Stimulated activated CD4-positive, alpha-beta T cell treated with anti-CD3 and anti-CD28 coated beads, Interleukin-1b, Interleukin-23, amount 100 ng/mL, for 24 hours (primary cell): ENCODE measurements around the gene TMOD1.
A peak's percentile ranks its signal among the peaks of the same experiment; 100 is the strongest.
"Not testable (repeated sequence)": the region's sequence is repeated elsewhere in the genome, so short reads cannot be mapped to it uniquely, and the experiment has no call there.

ENCODE experiments used
- DNase-seq, 4 experiments: peaks; one replicate each; pipeline ENCODE4 v3.0.0-alpha.2; 2020; ENCODE audit warnings: low read depth in 4 of 4, low spot score in 1 of 4

The TMOD1 gene

DNA sequence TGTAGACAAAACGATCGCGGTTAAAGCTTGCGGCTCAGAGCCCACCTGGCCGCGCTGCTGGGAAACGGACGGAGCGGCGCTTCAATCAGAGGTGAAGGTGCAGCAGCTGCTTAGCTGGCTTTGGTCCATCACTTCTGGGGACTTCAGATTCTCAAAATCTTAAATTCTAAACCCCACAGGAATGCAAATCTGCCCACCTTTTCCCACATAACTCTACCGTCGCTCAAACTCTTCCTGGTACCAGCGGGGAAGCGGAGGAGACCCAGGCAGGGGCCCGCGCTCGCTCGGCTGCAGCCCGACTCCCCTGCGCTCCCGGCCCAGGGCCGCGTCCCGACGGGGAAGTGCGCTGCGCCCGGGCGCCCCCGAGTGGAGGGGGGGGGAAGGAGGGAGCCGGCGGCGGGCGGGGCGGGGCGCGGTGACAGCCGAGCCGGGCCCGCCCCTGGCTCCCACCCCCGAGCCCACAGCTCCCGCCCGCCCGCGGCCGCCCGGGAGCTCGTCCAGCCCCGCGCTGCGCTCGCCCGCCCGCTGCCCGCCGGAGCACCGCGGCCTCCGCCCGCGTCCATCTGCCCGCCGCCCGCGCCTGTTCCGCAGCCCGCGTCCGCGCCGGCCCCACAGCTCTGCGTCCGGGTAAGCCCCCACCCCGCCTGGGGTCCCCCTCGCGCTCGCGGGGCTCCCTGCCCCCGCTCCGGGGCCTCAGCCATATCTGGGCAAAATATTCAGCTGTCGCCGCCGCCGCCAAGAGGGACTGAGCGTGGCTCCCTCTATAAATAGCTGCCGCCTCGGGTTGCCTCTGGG, at the start of gene TMOD1:
TSS of gene TMOD1 (plus strand) at position 490 of the 795 bp plus-strand sequence. CDS start 22,523 bp downstream, outside the sequence.
- peak in 3 of 4 experiments; percentile 19 to 40 (median 21) for DNase-seq

DNA sequence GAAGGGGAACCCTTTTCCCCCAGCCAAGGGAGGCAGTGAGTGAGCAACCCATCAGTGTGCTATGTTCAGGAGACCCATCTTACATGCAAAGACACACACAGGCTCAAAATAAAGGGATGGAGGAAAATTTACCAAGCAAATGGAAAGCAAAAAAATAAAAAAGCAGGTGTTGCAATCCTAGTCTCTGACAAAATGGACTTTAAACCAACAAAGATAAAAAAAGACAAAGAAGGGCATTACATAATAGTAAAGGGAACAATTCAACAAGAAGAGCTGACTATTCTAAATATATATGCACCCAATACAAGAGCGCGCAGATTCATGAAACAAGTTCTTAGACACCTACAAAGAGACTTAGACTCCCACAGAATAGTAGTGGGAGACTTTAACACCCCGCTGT, 47.9 kb upstream of the TMOD1 start:
- DNase-seq = not testable (repeated sequence)

DNA sequence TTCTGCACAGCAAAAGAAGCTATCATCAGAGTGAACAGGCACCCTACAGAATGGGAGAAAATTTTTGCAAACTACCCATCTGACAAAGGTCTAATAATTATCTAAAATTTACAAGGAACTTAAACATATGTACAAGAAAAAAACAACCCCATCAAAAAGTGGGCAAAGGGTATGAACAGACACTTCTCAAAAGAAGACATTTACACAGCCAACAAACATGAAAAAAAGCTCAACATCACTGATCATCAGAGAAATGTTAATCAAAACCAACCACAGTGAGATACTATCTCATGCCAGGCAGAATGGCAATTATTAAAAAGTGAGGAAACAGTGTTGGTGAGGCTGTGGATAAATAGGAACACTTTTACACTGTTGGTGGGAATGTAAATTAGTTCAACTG, 44.6 kb upstream of the TMOD1 start:
- not testable (repeated sequence) for DNase-seq

- no peak for DNase-seq
Measured at GRCh38 chr9:97459326-97459725, 42.1 kb upstream of the TMOD1 start.

DNA sequence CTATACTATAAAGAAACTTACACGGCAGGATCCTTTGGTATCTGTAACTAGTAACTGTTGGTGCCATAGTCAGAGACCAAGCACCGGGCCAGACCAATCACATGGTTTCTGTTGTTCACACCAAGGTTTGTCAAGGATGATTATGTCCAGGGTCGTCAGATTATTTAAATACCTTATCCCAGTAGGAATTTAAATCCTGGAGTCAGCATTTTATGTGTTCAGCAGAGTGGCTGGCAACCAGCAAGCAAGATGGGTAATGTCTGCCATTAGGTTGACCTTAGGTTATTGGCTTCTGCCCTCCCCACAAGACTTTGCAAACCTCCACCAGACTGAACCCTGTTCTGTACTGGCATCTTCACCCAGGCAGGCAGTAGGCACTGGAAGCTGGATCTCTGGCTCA, 39.3 kb upstream of the TMOD1 start:
- no peak for DNase-seq

- DNase-seq = no peak
Measured at GRCh38 chr9:97462914-97463313, 38.6 kb upstream of the TMOD1 start.

DNA sequence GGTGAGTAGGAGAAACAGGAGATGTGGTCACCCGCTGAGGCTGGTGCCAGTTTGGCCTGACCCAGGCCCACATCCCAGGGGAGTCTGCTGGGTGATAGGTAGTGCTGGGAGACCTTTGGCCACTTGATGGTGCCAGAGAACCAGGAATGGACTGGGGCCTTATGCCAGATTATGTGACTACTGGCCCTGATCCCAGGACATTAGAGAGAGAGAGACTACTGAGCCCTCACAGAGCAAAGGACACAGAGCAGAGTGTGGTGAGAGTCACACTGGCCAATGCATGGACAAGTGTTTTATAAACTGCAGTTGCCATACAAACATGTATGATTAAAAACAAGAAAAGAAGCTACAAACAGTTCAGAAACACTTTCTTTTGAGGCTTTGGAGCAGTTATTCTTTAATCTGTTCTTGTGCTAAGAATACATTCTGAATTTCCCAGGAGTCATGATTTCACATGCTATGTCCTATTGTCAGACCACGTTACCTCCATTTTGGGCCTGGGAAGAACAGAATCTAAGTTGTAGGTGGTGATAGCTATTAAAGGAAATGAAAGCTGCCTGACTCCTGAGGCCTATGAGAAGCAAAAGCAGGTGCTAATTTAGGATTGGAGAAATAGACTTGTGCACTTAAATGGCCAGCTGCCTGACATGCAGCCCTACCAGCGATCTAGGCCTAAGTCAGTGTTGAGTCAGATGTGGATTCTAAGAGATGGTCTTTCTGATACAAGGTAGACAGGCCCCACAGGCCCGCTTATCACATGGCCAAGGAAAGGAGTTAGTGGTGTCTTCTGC, 32.6 kb upstream of the TMOD1 start:
- peak in 2 of 4 experiments; percentile 1 to 21 for DNase-seq

- DNase-seq = no peak
Measured at GRCh38 chr9:97470076-97470475, 31.4 kb upstream of the TMOD1 start.

GRCh38 chr9:97473717-97474116, 27.7 kb upstream of the TMOD1 start:
- DNase-seq = no peak

DNA sequence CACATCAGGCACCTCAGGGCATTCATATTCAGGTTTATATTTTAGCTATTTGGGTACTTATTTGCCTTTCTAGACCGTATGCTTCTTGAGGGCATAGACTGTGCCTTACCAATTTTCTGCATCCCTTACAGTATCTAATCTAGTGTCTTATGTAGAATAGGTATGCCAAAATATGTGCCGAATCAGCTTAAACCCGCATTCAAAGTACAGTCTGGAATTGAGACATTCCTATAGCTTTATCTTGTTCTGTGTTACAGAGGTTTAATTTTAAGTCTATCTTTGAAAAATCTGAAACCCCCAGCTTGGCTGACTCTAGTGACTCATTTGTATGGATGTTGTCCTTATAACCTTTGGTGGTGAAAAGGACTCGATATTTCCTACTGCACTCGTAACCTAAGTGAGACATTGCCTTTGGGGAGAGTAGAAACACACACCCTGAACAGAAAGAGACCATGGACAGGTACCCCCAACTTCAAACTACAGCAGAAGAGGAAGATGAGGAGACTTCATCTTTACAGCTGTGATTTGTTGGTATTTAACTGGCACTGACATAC, 27.0 kb upstream of the TMOD1 start:
- no peak for DNase-seq

GRCh38 chr9:97475059-97475458, 26.4 kb upstream of the TMOD1 start:
- no peak for DNase-seq

DNA sequence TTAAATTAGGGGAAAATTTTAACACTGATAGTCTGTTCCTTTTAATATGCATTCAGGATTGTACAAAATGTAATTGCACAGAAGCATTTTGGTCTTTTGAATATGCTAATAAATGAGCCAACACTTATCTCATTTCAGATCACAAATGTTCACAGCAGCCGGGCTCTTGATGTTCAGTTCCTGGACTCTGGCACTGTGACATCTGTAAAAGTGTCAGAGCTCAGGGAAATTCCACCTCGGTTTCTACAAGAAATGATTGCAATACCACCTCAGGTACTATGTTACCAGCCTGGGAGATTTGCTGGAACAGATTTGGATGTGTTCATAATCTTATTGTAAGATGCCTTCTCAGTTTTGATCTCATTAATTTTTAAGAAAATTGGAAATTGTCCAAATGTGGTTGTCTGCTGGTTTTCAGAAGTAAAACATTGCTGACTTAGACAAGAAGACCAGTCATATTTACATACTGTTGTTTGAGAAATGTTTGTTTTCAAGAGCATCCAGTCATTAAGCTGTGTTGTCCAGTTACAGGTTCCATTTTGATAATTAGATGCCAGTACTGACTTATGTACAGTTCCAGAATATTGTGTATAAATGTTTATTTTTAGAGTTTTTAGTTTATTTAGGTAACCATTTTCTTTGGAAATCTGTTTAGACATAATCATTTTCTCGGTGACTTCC, 23.0 kb upstream of the TMOD1 start:
- DNase-seq = no peak

DNA sequence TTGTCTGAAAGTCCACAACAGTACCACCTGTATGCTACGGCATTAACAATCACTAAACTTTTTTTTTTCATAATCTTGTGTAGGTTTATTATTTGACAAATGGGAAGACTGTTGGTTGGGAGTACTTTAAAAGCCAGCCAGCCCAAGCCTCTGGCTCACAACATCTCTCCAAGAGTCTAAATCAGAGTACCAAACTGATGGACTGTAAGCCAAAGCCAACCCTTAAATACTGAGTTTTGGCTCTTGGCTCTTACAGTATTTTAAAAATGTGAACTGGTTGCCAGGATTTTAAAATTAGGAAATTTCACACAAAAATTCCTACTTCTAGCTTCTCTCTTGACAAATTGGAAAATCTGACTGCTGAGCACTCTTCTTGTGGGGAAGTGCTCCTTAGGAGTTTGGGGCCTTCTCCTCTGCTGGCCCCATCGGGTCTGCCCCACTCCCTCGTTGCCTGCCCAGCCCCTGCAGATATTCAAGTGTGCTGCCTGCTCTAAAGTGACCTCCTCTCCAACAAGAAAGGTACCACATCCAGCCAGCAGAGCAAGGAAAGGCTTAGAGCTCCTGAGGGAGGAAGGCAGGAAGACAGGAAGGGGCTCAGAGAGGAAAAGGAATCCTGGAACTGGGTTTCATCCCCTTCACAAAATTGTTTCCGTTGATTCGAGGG, 21.8 kb upstream of the TMOD1 start:
- DNase-seq = no peak

DNA sequence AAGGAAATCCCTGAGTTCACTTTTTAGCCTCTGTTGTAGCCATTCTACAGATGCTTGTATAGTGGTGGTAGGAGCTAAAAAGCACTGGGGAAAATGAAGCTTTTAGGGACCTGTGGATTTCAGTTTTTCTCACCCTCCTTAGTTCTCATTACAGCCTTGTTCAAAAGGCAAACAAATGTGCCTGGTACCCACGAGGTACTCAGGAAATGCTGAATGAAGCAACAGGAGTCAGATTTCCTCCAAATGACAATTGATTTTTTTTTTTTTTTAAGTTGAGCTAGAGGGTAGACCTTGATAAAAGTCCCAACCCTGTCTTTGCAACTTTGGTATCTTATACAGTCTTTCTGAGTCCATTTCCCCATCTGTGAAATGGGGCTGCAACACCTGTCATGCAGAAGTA, 21.3 kb upstream of the TMOD1 start:
- no peak for DNase-seq

DNA sequence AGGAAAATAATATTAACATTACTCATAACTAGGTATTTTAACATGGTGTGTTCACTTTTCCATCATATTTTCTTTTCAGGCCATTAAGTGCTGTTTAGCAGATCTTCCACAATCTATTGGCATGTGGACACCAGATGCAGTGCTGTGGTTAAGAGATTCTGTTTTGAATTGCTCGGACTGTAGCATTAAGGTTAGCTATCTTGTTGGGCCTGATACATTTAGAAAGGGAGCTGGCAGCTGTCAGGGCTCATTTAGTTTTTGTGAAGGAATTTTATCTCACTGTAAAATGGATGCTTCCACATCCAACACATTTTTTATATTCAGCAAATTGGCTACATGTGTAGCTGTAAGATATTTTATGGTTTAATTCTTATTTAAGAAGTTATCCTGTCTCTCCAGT, 20.7 kb upstream of the TMOD1 start:
- no peak for DNase-seq

GRCh38 chr9:97484134-97484533, 17.3 kb upstream of the TMOD1 start:
- DNase-seq = no peak

DNA sequence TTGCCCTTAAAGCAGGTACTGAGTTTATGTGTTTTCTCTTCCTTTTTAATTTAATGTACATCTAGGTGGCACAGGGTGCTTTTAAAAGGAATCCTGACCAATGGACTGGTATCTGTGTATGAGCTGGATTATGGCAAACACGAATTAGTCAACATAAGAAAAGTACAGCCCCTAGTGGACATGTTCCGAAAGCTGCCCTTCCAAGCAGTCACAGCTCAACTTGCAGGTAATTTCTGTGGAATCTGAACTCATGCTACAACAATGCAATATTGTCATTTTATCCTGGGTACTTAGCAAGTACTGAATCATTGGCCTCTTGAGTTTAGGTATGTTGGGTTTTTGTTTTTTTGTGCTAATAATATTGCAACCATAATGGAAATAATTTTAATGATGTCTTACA, 14.4 kb upstream of the TMOD1 start:
- DNase-seq = no peak

GRCh38 chr9:97487861-97488260, 13.6 kb upstream of the TMOD1 start:
- no peak for DNase-seq

DNA sequence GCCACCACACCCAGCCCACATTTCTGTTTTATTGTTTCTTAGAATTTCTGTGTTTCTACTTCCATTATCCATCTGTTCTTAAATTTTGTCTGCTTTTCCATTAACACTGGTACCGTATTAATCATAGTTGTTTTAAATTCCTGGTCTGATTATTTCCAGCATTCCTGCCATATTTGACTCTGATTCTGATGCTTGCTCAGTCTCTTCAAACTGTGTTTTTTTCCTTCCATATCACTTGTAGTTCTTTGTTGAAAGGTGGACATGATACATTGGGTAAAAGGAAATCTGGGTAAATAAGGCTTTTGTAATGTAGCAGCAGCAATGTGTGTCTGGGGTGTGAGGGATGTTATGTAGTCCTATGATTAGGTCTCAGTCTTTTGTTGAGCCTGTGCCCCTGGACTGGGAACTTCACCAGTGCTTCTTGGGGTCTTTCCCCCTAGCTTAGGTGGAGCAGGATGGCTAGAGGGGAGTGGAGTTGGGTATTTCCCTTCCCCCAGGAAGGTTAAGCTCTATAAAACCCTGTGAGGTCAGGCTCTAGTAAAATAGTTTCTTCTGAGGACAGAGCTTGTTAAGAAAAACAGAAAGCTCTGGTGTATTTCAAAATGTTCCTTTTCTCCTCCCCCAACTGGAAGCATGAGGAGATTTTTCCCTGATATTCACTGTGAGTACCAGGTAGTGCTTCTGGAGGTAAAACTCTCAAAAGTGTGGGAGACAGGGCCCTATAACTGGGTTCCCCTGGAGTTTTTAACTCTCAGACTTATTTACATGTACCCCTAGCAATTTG, 10.1 kb upstream of the TMOD1 start:
- no peak for DNase-seq
